Rectal smooth muscle tissue (tissue), 1 donor: ENCODE measurements around the gene GNRH2.
"Not testable (repeated sequence)": the region's sequence is repeated elsewhere in the genome, so short reads cannot be mapped to it uniquely, and the experiment has no call there.

ENCODE experiments used
- H3K27ac ChIP-seq: one replicate; pipeline ENCODE4 v1.7.0; 2013; ENCODE audit warnings: low read depth, low read length, inconsistent platforms
- H3K27me3 ChIP-seq: one replicate; pipeline ENCODE4 v1.7.0; 2013; ENCODE audit warnings: low read length; ENCODE audit not compliant: control insufficient read depth, insufficient read depth
- H3K36me3 ChIP-seq: one replicate; pipeline ENCODE4 v1.7.0; 2013; ENCODE audit warnings: low read length; ENCODE audit not compliant: control insufficient read depth, insufficient read depth
- H3K4me1 ChIP-seq: one replicate; pipeline ENCODE4 v1.7.0; 2013; ENCODE audit warnings: low read length; ENCODE audit not compliant: control insufficient read depth, insufficient read depth
- H3K4me3 ChIP-seq: one replicate; pipeline ENCODE4 v1.7.0; 2013; ENCODE audit warnings: low read length
- H3K9ac ChIP-seq: one replicate; pipeline ENCODE4 v1.7.0; 2013; ENCODE audit warnings: low read length

The GNRH2 gene

DNA sequence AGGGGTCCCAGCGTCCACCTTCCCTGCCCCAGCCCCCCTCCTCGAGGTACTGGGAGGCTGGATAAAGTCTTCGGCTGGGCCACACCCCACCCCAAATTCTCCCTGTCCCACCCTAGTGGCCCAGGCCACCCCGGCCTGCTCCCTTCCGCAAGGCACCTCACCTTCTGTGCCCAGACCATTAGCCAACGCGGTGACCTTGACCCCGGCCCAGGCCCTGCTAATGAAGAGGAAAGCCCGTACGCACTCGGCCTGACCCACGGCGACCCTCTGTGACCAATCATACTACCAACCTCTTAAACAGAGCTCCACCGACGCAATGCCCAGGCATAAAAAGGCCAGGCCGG is 27.8 kb downstream of the GNRH2 start:
- Histone ChIP-seq H3K36me3 (no peaks in the 10 kb centered on the region), H3K27ac (no peak overlapping the region), H3K4me3 (peak overlapping the region; percentile 49)

DNA sequence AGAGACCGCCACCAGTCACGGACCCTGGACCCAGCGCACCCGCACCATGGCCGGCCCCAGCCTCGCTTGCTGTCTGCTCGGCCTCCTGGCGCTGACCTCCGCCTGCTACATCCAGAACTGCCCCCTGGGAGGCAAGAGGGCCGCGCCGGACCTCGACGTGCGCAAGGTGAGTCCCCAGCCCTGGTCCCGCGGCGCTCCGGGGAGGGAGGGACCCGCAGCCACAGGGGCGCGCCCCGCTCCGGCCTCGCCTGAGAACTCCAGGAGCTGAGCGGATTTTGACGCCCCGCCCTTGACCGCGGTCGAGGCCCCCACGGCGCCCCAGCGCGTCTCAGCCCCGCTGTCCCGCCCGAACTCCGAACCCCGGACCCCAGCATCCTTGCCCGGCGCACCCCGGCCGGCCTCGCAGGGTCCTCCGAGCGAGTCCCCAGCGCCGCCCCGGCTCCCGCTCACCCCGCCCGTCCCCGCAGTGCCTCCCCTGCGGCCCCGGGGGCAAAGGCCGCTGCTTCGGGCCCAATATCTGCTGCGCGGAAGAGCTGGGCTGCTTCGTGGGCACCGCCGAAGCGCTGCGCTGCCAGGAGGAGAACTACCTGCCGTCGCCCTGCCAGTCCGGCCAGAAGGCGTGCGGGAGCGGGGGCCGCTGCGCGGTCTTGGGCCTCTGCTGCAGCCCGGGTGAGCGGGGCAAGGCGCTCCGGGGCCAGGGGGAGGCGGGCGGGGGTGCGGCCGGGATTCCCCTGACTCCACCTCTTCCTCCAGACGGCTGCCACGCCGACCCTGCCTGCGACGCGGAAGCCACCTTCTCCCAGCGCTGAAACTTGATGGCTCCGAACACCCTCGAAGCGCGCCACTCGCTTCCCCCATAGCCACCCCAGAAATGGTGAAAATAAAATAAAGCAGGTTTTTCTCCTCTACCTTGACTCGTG is 28.4 kb downstream of the GNRH2 start, which contains the start of gene OXT:
Gene OXT (plus strand): TSS at position 11 of the 920 bp plus-strand sequence. CDS start 36 bp downstream, at position 47.
- no peaks in the 10 kb centered on the region for H3K4me1 ChIP-seq
- H3K36me3 ChIP-seq: no peaks in the 10 kb centered on the region
- H3K27me3 ChIP-seq: peaks cover 14% of the 10 kb centered on the region
- H3K4me3 ChIP-seq: peak within 1 kb of the TSS; percentile 49
- no peak within 1 kb of the TSS for H3K27ac ChIP-seq
- no peak within 1 kb of the TSS for H3K9ac ChIP-seq

More for the DNA sequence above, 27.8 kb downstream of the GNRH2 start:
- Histone ChIP-seq H3K9ac (no peak overlapping the region), H3K4me1 (no peaks in the 10 kb centered on the region), H3K27me3 (peaks cover 14% of the 10 kb centered on the region)

DNA sequence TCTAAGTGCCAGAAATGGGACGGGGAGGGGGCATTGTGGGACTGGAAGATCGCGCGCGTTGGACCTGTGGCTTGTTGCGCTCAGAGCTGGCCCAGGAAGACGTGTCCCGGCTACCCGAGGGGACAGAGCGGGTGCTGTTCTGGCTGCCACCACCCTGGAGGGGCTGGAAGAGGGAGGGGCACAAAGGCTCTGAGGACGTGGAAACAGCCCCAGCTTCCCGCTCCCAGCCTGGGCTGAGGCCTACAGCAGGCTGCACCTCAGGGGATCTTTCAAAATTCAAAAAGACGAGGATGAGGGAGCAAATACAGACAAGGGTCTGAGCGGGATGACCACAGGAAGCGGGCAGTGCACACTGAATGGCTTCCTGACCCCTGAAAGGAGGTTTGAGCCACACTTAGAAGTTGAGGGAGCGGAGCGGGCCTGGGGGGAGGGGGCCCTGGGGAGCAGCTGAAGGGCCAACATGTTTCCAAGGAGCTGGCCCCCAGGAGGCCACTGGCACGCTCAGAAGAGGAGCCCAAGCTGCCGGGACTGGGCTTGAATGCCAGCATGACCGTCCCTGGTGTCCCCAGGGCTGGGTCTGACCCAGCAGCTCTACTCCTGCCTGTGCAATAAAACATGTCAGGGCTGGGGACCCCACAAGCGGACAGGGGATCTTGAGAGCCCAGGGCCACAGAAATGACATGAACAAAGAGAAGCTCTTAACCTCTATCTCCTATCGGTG is 29.3 kb downstream of the GNRH2 start:
- no peaks in the 10 kb centered on the region for H3K4me1 ChIP-seq
- H3K4me3 ChIP-seq: peak overlapping the region; percentile 49
- no peak overlapping the region for H3K9ac ChIP-seq
- no peaks in the 10 kb centered on the region for H3K36me3 ChIP-seq
- H3K27ac ChIP-seq: no peak overlapping the region
- H3K27me3 ChIP-seq: peaks cover 14% of the 10 kb centered on the region

DNA sequence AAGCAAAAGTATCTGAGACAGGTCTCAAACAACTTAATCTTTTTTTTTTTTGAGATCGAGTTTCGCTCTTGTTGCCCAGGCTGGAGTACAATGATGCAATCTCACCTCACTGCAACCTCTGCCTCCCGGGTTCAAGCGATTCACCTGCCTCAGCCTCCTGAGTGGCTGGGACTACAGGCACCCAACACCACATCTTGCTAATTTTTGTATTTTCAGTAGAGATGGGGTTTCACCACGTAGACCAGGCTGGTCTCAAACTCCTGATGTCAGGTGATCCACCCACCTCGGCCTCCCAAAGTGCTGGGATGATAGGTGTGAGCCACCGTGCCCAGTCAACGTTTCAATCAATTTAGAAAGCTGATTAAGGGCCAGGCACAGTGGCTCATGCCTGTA is 29.8 kb downstream of the GNRH2 start:
- not testable (repeated sequence) for H3K4me3 ChIP-seq, H3K4me1 ChIP-seq, H3K9ac ChIP-seq, H3K27ac ChIP-seq, H3K36me3 ChIP-seq
- H3K27me3 ChIP-seq: peaks cover 14% of the 10 kb centered on the region

DNA sequence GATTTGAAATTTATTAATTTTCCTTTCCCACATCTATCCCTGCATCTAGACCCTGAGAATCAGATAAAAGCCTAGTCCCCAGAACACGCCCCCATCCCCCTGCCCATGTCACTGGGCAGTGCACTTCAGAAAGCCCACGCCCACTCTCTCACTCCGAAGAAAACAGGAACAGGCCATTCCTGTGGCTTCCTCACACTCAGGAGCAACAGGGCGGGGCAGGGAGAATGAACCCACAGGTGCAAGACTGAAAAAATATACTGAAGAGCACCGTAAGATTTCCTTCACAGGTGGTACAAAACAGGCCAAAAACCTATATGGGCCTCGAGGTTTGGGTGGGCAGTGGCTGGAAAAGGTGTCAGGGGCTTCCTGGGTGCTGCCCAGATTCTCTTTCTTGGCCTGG is 31.4 kb downstream of the GNRH2 start:
- Histone ChIP-seq H3K36me3 (no peaks in the 10 kb centered on the region), H3K27me3 (peaks cover 14% of the 10 kb centered on the region), H3K4me1 (no peaks in the 10 kb centered on the region), H3K27ac (no peak overlapping the region), H3K9ac (no peak overlapping the region), H3K4me3 (no peak overlapping the region)

DNA sequence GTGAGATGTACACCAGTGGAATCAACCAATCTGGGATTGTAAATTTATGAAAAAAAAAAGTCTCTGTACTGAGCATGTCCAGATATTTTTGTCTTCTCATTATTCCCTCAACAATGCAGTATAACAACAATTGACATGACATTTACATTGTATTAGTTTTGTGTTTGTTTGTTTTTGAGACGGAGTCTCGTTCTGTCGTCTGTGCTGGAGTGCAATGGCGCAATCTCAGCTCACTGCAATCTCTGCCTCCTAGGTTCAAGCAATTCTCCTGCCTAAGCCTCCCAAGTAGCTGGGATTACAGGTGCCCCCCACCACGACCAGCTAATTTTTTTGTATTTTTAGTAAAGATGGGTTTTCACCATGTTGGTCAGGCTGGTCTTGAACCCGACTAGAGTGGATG is 31.9 kb downstream of the GNRH2 start:
- not testable (repeated sequence) for H3K27ac ChIP-seq, H3K4me1 ChIP-seq, H3K4me3 ChIP-seq, H3K9ac ChIP-seq, H3K36me3 ChIP-seq
- H3K27me3 ChIP-seq: peaks cover 14% of the 10 kb centered on the region

DNA sequence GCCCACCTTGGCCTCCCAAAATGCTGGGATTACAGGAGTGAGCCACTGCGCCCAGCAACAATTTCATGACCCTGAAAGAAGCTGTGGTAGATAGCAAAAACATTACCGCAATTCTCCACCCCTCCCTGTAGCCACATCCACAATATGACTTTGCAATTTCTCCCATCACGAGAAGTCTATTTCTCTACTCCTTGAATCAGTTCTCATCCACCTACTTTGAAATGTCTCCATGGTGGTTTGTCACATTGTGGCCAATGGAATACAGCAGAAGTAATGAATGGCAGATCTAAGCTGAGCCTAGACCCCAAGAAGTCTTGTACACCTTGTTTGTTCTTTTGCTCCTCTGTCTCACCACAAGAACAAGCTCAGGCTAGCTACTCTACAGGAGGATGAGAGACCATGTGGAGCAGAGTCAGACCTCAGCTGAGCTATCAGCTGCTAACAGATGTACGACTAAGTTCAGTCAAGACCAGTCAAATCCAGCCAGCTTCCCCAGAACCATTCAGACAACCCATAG is 34.3 kb downstream of the GNRH2 start:
- Histone ChIP-seq H3K27me3 (peaks cover 18% of the 10 kb centered on the region), H3K36me3 (no peaks in the 10 kb centered on the region), H3K9ac (no peak overlapping the region), H3K4me1 (no peaks in the 10 kb centered on the region), H3K4me3 (no peak overlapping the region), H3K27ac (no peak overlapping the region)

DNA sequence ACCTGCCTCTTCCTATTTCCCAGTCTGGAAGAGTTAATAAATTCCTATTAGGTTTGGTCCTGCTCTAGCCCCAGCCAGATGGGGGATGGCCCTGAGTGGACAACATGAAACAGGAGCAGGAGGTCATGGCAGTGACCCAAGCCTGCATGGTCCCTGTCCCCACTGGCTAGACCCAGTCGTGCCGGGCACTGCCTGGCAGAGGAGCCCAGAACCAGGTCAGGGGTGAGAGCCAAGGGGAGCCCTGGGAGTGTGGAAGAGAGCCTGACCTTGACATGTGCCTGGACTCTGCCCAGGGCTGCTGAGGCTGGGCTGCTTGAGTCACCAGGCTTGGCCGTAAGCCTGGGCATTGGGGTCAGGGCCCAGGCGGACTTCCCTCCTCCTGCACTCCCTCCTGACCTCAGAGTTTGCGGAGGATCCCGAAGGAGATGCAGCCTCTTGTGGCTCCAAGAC is 37.5 kb downstream of the GNRH2 start:
- H3K27me3 ChIP-seq: peaks cover 25% of the 10 kb centered on the region
- no peaks in the 10 kb centered on the region for H3K4me1 ChIP-seq
- H3K9ac ChIP-seq: no peak overlapping the region

DNA sequence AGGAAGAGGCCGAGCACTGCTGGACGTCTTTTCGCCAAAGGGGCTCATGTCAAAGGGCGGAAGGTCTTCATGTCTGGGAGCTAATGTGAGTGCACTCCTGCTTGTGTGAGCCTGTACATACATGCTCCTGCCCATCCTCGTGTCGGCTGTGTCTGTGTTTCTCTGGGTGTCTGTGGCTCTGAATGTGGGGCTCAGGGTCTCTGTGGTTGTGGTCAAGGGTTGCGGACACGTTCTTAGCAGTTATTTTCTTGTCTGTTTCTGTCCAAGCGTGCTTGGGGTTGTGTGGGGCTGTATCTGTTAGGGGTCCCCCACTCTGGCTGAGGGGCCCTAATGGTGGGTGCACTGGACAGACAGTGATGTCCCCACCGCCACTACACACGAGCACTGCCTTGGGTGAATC is 38.2 kb downstream of the GNRH2 start:
- H3K36me3 ChIP-seq: no peaks in the 10 kb centered on the region
- H3K4me1 ChIP-seq: no peaks in the 10 kb centered on the region
- H3K27ac ChIP-seq: no peak overlapping the region
- no peak overlapping the region for H3K4me3 ChIP-seq
- H3K27me3 ChIP-seq: peaks cover 25% of the 10 kb centered on the region
- no peak overlapping the region for H3K9ac ChIP-seq

More for the DNA sequence above, 37.5 kb downstream of the GNRH2 start:
- no peaks in the 10 kb centered on the region for H3K36me3 ChIP-seq
- no peak overlapping the region for H3K27ac ChIP-seq
- H3K4me3 ChIP-seq: no peak overlapping the region

DNA sequence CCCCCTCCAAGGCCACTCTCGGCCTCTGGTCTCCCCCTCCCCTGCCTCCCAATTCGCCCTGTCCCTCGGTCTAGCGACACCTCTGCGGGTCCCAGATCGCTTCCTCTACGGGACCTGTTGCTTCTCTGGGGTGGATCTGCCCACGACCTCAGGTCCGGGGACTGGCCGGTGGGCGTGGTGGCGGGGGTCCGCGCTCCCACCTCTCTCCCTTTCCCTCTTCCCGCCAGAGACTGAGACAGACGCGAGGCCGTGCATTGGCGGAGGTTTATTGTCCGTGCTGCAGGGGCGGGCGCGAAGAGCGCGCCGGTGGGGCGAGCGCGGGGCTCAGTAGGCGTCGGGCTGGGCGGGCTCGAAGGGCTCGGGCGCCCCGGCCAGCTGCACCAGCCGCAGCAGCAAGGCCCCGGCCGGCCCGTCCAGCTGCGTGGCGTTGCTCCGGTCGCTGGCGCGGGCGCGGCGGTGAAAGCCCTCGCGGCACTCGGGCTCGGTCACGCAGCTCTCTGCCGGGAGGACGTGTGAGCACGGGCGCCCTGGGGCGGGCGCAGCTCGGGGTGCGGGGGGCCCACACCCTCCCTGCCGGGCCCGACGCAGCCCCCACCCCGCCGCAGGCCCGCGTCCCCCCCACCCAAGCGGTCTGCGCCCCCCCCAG is 39.0 kb downstream of the GNRH2 start:
- peaks cover 25% of the 10 kb centered on the region for H3K27me3 ChIP-seq
- no peak overlapping the region for H3K4me3 ChIP-seq
- no peak overlapping the region for H3K27ac ChIP-seq
- no peaks in the 10 kb centered on the region for H3K4me1 ChIP-seq
- no peaks in the 10 kb centered on the region for H3K36me3 ChIP-seq
- no peak overlapping the region for H3K9ac ChIP-seq

DNA sequence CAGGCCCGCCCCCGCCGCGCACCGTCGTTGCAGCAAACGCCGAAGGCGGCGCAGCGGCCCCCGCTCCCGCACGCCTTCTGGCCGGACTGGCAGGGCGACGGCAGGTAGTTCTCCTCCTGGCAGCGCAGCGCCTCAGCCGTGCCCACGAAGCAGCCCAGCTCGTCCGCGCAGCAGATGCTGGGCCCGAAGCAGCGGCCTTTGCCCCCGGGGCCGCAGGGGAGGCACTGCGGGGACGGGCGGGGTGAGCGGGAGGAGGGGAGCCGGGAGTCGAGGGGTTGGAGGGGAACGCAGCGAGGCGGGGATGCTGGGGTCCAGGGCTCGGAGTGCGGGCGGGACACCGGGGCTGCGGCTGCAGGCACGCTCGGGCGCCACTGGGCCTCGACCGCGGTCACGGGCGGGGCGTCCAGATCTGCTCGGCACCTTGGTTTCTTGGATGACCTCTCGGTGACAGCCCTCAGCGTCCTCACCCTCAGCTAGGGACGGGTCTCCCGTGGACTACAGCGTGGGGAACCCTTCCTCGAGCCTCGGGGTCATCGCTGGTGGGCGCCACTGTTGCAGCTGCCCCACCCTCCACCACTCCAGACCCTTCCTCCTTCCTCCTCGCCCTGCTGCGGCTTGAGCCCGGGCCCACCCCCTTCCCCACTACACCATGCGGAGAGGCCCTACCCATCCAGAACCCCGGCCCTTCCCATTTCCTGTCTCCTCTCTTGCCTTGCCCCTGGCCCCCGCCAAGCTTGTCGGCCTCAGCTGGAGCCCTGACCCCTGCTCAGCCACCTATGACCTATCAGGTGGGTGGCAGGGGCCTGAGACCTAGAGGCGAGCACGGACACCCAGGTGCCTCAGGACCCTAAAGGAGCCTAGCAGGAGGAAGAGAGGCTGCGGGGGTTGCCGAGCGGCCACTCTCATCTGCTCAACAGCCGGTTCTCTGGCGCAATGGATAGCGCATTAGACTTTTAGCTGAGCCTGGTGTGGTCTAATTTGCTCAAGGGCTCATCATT is 39.8 kb downstream of the GNRH2 start:
- no peaks in the 10 kb centered on the region for H3K36me3 ChIP-seq
- no peaks in the 10 kb centered on the region for H3K4me1 ChIP-seq
- peak overlapping the region; percentile 27 for H3K4me3 ChIP-seq
- H3K9ac ChIP-seq: no peak overlapping the region
- H3K27ac ChIP-seq: no peak overlapping the region
- H3K27me3 ChIP-seq: peaks cover 25% of the 10 kb centered on the region
